Caco-2 (cell line): ENCODE results near the gene APLN. TPM values are rescaled to one million over a fixed set of nuclear protein-coding genes. Genes with fewer than 3 reads are reported as not detected.

Experiments
- BruUV-seq: library from RNA; stranded (reverse); fragments of 400-500 nt; replicated peaks from 2 replicates; lab custom pipeline; 2021; lab: Mats Ljungman, UMichigan
- CTCF ChIA-PET: fragments of 300-600 bp; sonication (Branson Sonifier 250); formaldehyde crosslinking; loops from one replicate; lab custom pipeline; 2022; ENCODE audit warnings: antibody characterized with exemption; lab: Charles Lee
- POLR2A ChIA-PET: fragments of 300-600 bp; sonication (Branson Sonifier 250); formaldehyde crosslinking; loops from one replicate; lab custom pipeline; 2022; ENCODE audit warnings: antibody characterized with exemption; lab: Charles Lee
- DNase-seq, 2 experiments: peaks; one replicate each; pipeline versions ENCODE4 v3.0.0 to v3.0.0-alpha.2; 2020 to 2022
- H3K27me3 ChIP-seq: replicated peaks from 2 replicates; pipeline ENCODE4 v1.6.0; 2011; ENCODE audit warnings: low read length; ENCODE audit not compliant: control insufficient read depth, insufficient read depth
- H3K36me3 ChIP-seq: 2 replicates; pipeline ENCODE4 v1.5.1; 2011; ENCODE audit warnings: low read length; ENCODE audit not compliant: control insufficient read depth, insufficient read depth
- H3K4me1 ChIP-seq: fragments of 250-450 bp; sonication (Bioruptor Pico); 2 replicates; pipeline ENCODE4 v1.5.1; 2020; ENCODE audit warnings: mild to moderate bottlenecking
- H3K4me3 ChIP-seq: 2 replicates; pipeline ENCODE4 v1.5.1; 2011; ENCODE audit warnings: low read depth, mild to moderate bottlenecking, control low read depth, low read length
- H3K9me3 ChIP-seq: fragments of 250-450 bp; sonication (Bioruptor Pico); 2 replicates; pipeline ENCODE4 v1.5.1; 2020; ENCODE audit warnings: mild to moderate bottlenecking, moderate library complexity
- H3K27ac Mint-ChIP-seq: one replicate; pipeline ENCODE4 v1.8.0; 2022; ENCODE audit warnings: mixed read lengths; ENCODE audit not compliant: unreplicated experiment
- H3K27me3 Mint-ChIP-seq: one replicate; pipeline ENCODE4 v1.8.0; 2022; ENCODE audit warnings: mixed read lengths; ENCODE audit not compliant: insufficient read depth, unreplicated experiment
- H3K36me3 Mint-ChIP-seq: one replicate; pipeline ENCODE4 v1.8.0; 2022; ENCODE audit warnings: mild to moderate bottlenecking, mixed read lengths; ENCODE audit not compliant: insufficient read depth, unreplicated experiment
- H3K4me1 Mint-ChIP-seq: one replicate; pipeline ENCODE4 v1.8.0; 2022; ENCODE audit warnings: low read depth, mixed read lengths; ENCODE audit not compliant: unreplicated experiment
- H3K4me3 Mint-ChIP-seq: one replicate; pipeline ENCODE4 v1.8.0; 2022; ENCODE audit warnings: mild to moderate bottlenecking, moderate library complexity, mixed read lengths; ENCODE audit not compliant: unreplicated experiment
- H3K9me3 Mint-ChIP-seq: one replicate; pipeline ENCODE4 v1.8.0; 2022; ENCODE audit warnings: mixed read lengths; ENCODE audit not compliant: unreplicated experiment
- intact Hi-C: fragments of 100-400 bp; cut with micrococcal nuclease; formaldehyde crosslinking; loops from one replicate; pipeline ENCODE4 v1.10.0; 2022; ENCODE audit not compliant: unreplicated experiment
- total RNA-seq: library from RNA; stranded (reverse); gene quantifications from 2 replicates; pipeline ENCODE4 v1.2.3, GENCODE V29; 2022
- TF ChIP-seq, protein P1 (sequence below), 2 experiments: fragments of 200-600 bp in 1 of 2; IDR thresholded peaks; 1 replicate in 1 of 2; 2 replicates in 1 of 2; pipeline versions ENCODE4 v1.5.1 to v1.8.0; 2011 to 2022; ENCODE audit warnings: antibody characterized with exemption in 1 of 2, control low read depth in 1 of 2, inconsistent platforms in 1 of 2, low read depth in 1 of 2, low read length in 1 of 2, mild to moderate bottlenecking in 1 of 2, moderate library complexity in 1 of 2; ENCODE audit not compliant: insufficient read depth in 1 of 2, severe bottlenecking in 1 of 2, unreplicated experiment in 1 of 2

APLN gene
- total RNA-seq, 1 experiment from 2014 or later: 0.20 TPM

DNA sequence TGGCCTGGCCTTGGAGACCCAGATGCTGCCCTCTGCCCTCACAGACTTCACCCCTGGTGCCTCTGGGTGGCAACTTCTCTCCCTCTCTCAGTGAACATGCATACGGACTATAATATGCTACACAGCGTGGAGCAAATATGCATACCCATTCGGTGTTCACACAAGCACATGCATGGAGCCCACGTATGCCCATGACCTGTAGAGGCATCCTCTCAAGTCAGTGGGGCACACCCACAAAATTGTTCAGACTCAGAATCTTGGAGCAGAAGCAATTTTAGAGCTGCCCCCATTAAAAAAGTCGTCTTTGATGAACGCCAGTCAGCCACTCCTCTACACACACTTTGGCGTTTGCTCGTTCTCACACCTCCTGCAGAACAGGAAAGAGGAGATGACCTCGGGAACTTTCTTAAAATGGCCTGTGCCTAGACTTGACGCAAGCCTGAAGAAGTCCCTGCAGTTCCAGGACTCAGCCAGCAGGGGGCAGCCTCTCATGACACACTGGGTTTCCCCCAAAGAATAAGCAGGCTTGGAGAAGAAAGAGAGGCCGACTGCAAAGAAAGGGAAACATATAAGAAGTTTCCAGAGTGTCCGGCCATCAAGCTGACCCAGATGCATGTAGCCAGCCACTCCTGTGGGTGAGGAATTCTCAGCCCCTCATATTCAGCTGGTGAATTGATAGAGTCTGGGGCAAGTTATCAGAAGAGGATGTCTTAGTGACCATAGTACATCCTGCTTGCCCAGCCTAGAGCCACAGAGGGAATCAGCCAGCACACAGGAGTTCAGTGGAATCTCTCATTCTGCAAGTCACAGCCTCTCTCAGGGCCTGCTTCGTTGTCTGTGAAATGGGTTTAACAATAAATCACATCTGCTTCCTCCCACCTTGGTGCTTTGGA lies 17.3 kb downstream of the APLN start:
- no peaks in the 10 kb centered on the region for H3K27me3 Mint-ChIP-seq
- no TSS peak for BruUV-seq
- POLR2A ChIA-PET: no interaction called here

DNA sequence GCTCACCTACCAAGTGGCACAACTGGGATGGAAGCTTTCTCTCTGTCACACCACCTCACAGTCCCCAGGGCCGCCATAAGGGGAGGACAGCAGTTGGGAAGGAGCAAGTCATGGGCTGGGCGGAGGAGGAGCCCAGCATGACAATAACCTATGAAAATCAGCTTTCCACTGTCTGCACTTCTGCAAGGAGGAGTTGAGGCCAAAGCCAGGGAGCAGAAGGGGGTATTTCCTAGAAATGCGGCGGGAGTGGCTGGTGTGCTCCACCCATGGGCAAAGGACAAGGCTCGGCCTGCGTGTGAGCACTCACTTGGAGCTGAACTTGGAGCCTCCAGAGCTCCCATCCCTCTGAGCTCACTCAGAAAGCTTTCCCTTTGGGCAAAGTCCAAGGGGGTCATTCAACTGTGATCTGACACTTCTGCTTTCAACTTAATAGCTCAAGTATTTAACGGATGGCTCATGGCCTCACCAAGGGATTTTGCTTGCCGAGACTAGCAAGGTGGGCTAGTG lies 18.5 kb downstream of the APLN start:
- Mint-ChIP-seq H3K36me3 (no peaks in the 10 kb centered on the region), H3K27me3 (no peaks in the 10 kb centered on the region), H3K9me3 (no peaks in the 10 kb centered on the region), H3K4me3 (no peak overlapping the region), H3K27ac (no peak overlapping the region), H3K4me1 (no peaks in the 10 kb centered on the region)
- Histone ChIP-seq H3K9me3 (no peaks in the 10 kb centered on the region), H3K4me1 (no peaks in the 10 kb centered on the region), H3K4me3 (no peak overlapping the region), H3K27me3 (no peaks in the 10 kb centered on the region), H3K36me3 (no peaks in the 10 kb centered on the region)
- intact Hi-C loops: loop anchor here (10.0 kb wide), 1 partner anchor 189 kb away; no protein-coding TSS in a partner anchor
- TF ChIP-seq, protein P1, sequence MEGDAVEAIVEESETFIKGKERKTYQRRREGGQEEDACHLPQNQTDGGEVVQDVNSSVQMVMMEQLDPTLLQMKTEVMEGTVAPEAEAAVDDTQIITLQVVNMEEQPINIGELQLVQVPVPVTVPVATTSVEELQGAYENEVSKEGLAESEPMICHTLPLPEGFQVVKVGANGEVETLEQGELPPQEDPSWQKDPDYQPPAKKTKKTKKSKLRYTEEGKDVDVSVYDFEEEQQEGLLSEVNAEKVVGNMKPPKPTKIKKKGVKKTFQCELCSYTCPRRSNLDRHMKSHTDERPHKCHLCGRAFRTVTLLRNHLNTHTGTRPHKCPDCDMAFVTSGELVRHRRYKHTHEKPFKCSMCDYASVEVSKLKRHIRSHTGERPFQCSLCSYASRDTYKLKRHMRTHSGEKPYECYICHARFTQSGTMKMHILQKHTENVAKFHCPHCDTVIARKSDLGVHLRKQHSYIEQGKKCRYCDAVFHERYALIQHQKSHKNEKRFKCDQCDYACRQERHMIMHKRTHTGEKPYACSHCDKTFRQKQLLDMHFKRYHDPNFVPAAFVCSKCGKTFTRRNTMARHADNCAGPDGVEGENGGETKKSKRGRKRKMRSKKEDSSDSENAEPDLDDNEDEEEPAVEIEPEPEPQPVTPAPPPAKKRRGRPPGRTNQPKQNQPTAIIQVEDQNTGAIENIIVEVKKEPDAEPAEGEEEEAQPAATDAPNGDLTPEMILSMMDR (IDR thresholded peaks at IDR 0.05; ENCODE audit: insufficient read depth in 1 of 2, low read depth in 1 of 2, low read length in 1 of 2, severe bottlenecking in 1 of 2, unreplicated experiment in 1 of 2): no peak
- peak in 1 of 2 experiments; percentile 58 for DNase-seq
- BruUV-seq: no TSS peak
- ChIA-PET POLR2A (no interaction called here), CTCF (interaction anchor here (0.6 to 2.8 kb wide), 6 partner anchors 19 to 178 kb away, joined by 3 to 15 read pairs (median 6); partner anchors contain the start of gene APLN)

More for the DNA sequence above, 17.3 kb downstream of the APLN start:
- TF ChIP-seq, protein P1 (IDR thresholded peaks at IDR 0.05; ENCODE audit: insufficient read depth in 1 of 2, low read depth in 1 of 2, low read length in 1 of 2, severe bottlenecking in 1 of 2, unreplicated experiment in 1 of 2): peak; percentile 74 to 85
- H3K4me1 ChIP-seq: no peaks in the 10 kb centered on the region
- H3K4me1 Mint-ChIP-seq: no peaks in the 10 kb centered on the region
- H3K27ac Mint-ChIP-seq: no peak overlapping the region
- no peaks in the 10 kb centered on the region for H3K27me3 ChIP-seq
- no peaks in the 10 kb centered on the region for H3K9me3 ChIP-seq
- no peaks in the 10 kb centered on the region for H3K36me3 Mint-ChIP-seq
- no peak overlapping the region for H3K4me3 ChIP-seq
- H3K36me3 ChIP-seq: no peaks in the 10 kb centered on the region
- intact Hi-C loops: loop anchor here (1.0 to 10.0 kb wide), 3 partner anchors 30 to 187 kb away; no protein-coding TSS in a partner anchor
- no peak overlapping the region for H3K4me3 Mint-ChIP-seq
- no peaks in the 10 kb centered on the region for H3K9me3 Mint-ChIP-seq
- DNase-seq: peak; percentile 51 to 57
- CTCF ChIA-PET: interaction anchor here (0.6 to 2.8 kb wide), 4 partner anchors 18 to 422 kb away, joined by 5 to 15 read pairs (median 6); partner anchors contain the start of gene APLN

DNA sequence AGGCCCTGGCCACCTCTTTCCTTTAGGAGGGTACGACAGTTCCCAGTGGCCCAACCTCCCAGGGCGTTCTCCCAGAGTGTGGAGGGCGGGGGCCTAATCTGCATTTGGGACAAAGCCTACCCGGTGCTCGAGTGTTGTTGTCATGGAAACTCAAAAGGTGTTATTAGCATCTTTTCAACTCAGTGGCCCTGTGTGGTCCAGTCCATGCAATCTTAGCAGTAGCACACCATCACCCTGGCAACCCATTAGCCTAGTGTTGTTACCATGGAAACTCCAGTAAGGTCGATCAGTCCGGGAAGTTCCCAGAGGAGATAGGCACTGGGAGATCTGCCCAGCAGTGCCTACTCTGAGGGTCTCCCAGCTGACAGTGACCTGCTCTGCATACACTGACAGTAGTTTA lies 20.2 kb downstream of the APLN start:
- Histone ChIP-seq H3K27me3 (no peaks in the 10 kb centered on the region), H3K4me3 (no peak overlapping the region), H3K9me3 (no peaks in the 10 kb centered on the region), H3K4me1 (no peaks in the 10 kb centered on the region), H3K36me3 (no peaks in the 10 kb centered on the region)
- H3K27me3 Mint-ChIP-seq: no peaks in the 10 kb centered on the region
- POLR2A ChIA-PET: no interaction called here
- TF ChIP-seq, protein P1 (IDR thresholded peaks at IDR 0.05; ENCODE audit: insufficient read depth in 1 of 2, low read depth in 1 of 2, low read length in 1 of 2, severe bottlenecking in 1 of 2, unreplicated experiment in 1 of 2): no peak
- H3K4me1 Mint-ChIP-seq: no peaks in the 10 kb centered on the region
- intact Hi-C loops: loop anchor here (10.0 kb wide), 1 partner anchor 190 kb away; no protein-coding TSS in a partner anchor
- BruUV-seq: no TSS peak
- DNase-seq: no peak
- H3K4me3 Mint-ChIP-seq: no peak overlapping the region
- no peak overlapping the region for H3K27ac Mint-ChIP-seq
- H3K9me3 Mint-ChIP-seq: no peaks in the 10 kb centered on the region
- CTCF ChIA-PET: no interaction called here
- H3K36me3 Mint-ChIP-seq: no peaks in the 10 kb centered on the region
